ENCODE data around the gene USP49.

DNA sequence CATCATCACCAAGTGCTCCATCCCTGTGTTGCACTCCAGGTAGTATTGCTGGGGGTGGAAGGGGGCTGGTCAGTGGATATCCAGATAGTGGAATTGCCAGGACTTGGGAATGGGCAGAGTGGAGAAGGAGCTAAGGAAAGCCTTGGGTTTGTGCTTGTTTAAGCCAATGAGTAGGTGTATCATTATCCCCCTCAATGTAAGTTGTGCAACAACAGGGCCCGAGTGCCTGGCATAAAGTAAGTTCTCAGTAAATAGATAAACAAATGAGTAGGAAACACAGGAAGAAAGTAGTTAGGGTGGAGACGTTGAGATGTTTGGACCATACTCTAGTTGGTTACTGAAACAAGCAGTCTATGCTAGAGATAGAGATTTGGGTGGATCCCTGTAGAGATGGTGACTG, 36.6 kb upstream of the USP49 start:
- TF ChIP-seq POLR2AphosphoS5 (IDR thresholded peaks at IDR 0.05; ENCODE audit: low read depth) = no peak
- TF ChIP-seq, protein P1, sequence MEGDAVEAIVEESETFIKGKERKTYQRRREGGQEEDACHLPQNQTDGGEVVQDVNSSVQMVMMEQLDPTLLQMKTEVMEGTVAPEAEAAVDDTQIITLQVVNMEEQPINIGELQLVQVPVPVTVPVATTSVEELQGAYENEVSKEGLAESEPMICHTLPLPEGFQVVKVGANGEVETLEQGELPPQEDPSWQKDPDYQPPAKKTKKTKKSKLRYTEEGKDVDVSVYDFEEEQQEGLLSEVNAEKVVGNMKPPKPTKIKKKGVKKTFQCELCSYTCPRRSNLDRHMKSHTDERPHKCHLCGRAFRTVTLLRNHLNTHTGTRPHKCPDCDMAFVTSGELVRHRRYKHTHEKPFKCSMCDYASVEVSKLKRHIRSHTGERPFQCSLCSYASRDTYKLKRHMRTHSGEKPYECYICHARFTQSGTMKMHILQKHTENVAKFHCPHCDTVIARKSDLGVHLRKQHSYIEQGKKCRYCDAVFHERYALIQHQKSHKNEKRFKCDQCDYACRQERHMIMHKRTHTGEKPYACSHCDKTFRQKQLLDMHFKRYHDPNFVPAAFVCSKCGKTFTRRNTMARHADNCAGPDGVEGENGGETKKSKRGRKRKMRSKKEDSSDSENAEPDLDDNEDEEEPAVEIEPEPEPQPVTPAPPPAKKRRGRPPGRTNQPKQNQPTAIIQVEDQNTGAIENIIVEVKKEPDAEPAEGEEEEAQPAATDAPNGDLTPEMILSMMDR (IDR thresholded peaks at IDR 0.05; ENCODE audit: insufficient read depth, low read length) = no peak
- TF ChIP-seq GABPA (IDR thresholded peaks at IDR 0.05; ENCODE audit: low read depth) = no peak
- TF ChIP-seq, protein P2, sequence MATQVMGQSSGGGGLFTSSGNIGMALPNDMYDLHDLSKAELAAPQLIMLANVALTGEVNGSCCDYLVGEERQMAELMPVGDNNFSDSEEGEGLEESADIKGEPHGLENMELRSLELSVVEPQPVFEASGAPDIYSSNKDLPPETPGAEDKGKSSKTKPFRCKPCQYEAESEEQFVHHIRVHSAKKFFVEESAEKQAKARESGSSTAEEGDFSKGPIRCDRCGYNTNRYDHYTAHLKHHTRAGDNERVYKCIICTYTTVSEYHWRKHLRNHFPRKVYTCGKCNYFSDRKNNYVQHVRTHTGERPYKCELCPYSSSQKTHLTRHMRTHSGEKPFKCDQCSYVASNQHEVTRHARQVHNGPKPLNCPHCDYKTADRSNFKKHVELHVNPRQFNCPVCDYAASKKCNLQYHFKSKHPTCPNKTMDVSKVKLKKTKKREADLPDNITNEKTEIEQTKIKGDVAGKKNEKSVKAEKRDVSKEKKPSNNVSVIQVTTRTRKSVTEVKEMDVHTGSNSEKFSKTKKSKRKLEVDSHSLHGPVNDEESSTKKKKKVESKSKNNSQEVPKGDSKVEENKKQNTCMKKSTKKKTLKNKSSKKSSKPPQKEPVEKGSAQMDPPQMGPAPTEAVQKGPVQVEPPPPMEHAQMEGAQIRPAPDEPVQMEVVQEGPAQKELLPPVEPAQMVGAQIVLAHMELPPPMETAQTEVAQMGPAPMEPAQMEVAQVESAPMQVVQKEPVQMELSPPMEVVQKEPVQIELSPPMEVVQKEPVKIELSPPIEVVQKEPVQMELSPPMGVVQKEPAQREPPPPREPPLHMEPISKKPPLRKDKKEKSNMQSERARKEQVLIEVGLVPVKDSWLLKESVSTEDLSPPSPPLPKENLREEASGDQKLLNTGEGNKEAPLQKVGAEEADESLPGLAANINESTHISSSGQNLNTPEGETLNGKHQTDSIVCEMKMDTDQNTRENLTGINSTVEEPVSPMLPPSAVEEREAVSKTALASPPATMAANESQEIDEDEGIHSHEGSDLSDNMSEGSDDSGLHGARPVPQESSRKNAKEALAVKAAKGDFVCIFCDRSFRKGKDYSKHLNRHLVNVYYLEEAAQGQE (IDR thresholded peaks at IDR 0.05; ENCODE audit: insufficient replicate concordance, low read depth) = no peak
